K562 (cell line): Measurements from ENCODE around the gene ITPR2. TPM values are rescaled to one million over a fixed set of nuclear protein-coding genes. Genes with fewer than 3 reads are reported as not detected.
A peak's percentile ranks its signal among the peaks of the same experiment; 100 is the strongest.

Experiments used
- ARHGAP35 ChIP-seq: fragments of 450-650 bp; IDR thresholded peaks from 2 replicates; pipeline ENCODE4 v1.6.1; 2018; ENCODE audit not compliant: partially characterized antibody
- CBX3 ChIP-seq, 2 experiments: IDR thresholded peaks; 1 replicate in 1 of 2; 2 replicates in 1 of 2; pipeline ENCODE4 v1.6.1; 2012; ENCODE audit warnings: inconsistent platforms in 2 of 2, low read length in 2 of 2, borderline replicate concordance in 1 of 2, control low read depth in 1 of 2
- CREM ChIP-seq: IDR thresholded peaks from 2 replicates; pipeline ENCODE4 v1.6.1; 2014; ENCODE audit warnings: antibody characterized with exemption, low read depth
- FOXM1 ChIP-seq, 2 experiments: fragments of 450-650 bp in 1 of 2; sonication (generic) in 1 of 2; formaldehyde crosslinking in 1 of 2; IDR thresholded peaks; 2 replicates each; pipeline versions ENCODE4 v1.6.1 to v1.9.0; 2017 to 2022; ENCODE audit warnings: low read depth in 2 of 2, mild to moderate bottlenecking in 2 of 2, missing genetic modification reagents in 1 of 2, moderate library complexity in 1 of 2
- NR1H2 ChIP-seq: sonication (generic); formaldehyde crosslinking; IDR thresholded peaks from 2 replicates; pipeline ENCODE4 v1.4.0; 2020; ENCODE audit warnings: mild to moderate bottlenecking, missing genetic modification reagents
- PCBP1 ChIP-seq: fragments of 200-400 bp; formaldehyde crosslinking; IDR thresholded peaks from 2 replicates; pipeline ENCODE4 v1.6.1; 2018; ENCODE audit warnings: mild to moderate bottlenecking, low read depth, low read length; ENCODE audit not compliant: poor library complexity, severe bottlenecking
- PHB2 ChIP-seq: fragments of 450-650 bp; IDR thresholded peaks from 2 replicates; pipeline ENCODE4 v1.6.1; 2017; ENCODE audit warnings: low read depth
- RBM25 ChIP-seq: fragments of 200-400 bp; formaldehyde crosslinking; IDR thresholded peaks from 2 replicates; pipeline ENCODE4 v1.6.1; 2018; ENCODE audit warnings: low read length, low read depth, moderate library complexity; ENCODE audit not compliant: severe bottlenecking
- SIN3A ChIP-seq, 2 experiments: fragments of 150-350 bp in 1 of 2; IDR thresholded peaks; 2 replicates each; pipeline ENCODE4 v1.6.1; 2011 to 2016; ENCODE audit warnings: borderline replicate concordance in 2 of 2, low read depth in 2 of 2, low read length in 2 of 2, mild to moderate bottlenecking in 2 of 2, moderate library complexity in 2 of 2; ENCODE audit not compliant: control insufficient read depth in 1 of 2
- SLC30A9 ChIP-seq: fragments of 250-450 bp; sonication (Bioruptor Pico); IDR thresholded peaks from 2 replicates; pipeline ENCODE4 v1.8.0; 2022; ENCODE audit warnings: mild to moderate bottlenecking, moderate library complexity
- SMAD4 ChIP-seq: fragments of 250-450 bp; sonication (Bioruptor Pico); conservative IDR thresholded peaks from 2 replicates; pipeline ENCODE4 v1.8.0; 2021; ENCODE audit warnings: inconsistent platforms, mild to moderate bottlenecking, moderate library complexity
- SP1 ChIP-seq: sonication (generic); formaldehyde crosslinking; IDR thresholded peaks from 2 replicates; pipeline ENCODE4 v1.8.1; 2022; ENCODE audit warnings: mild to moderate bottlenecking, missing genetic modification reagents
- TFAM ChIP-seq: fragments of 250-450 bp; sonication (Bioruptor Pico); conservative IDR thresholded peaks from 2 replicates; pipeline ENCODE4 v1.5.0; 2021; ENCODE audit warnings: mild to moderate bottlenecking, moderate library complexity
- U2AF1 ChIP-seq: fragments of 200-400 bp; formaldehyde crosslinking; optimal IDR thresholded peaks from 2 replicates; pipeline ENCODE3; 2017; ENCODE audit warnings: mild to moderate bottlenecking, low read depth, low read length, moderate library complexity
- ZBTB7A ChIP-seq: IDR thresholded peaks from 2 replicates; pipeline ENCODE4 v1.6.1; 2011; ENCODE audit warnings: low read depth, mild to moderate bottlenecking, low read length, moderate library complexity, borderline replicate concordance; ENCODE audit not compliant: control insufficient read depth
- ZFP1 ChIP-seq: fragments of 450-650 bp; formaldehyde crosslinking; IDR thresholded peaks from 2 replicates; pipeline ENCODE4 v1.4.0; 2020; ENCODE audit warnings: mild to moderate bottlenecking, mixed read lengths
- ZNF551 ChIP-seq: fragments of 250-450 bp; sonication (Bioruptor Pico); IDR thresholded peaks from 2 replicates; pipeline ENCODE4 v1.5.0; 2021; ENCODE audit warnings: mild to moderate bottlenecking, moderate library complexity
- polyA plus RNA-seq, 8 experiments: library from polyadenylated mRNA; depleted of rRNA in 4 of 8; stranded (reverse) in 5 of 8; unstranded in 3 of 8; fragments of >200 nt; fragmentation: Nextera tagmentation in 2 of 8; fragmentation: Illumina TruSeq in 1 of 8; extraction: Ambion mirVana in 2 of 8; extraction: Trizol in 1 of 8; gene quantifications; 2 replicates each; pipeline versions ENCODE4 v1.2.1 to v1.2.3, GENCODE V29; 2011 to 2014; ENCODE audit warnings: inconsistent platforms in 1 of 8, missing spikeins in 1 of 8
- total RNA-seq, 7 experiments: library from RNA; depleted of rRNA in 6 of 7; stranded (reverse); fragments of >200 nt in 6 of 7; fragmentation: Illumina TruSeq in 2 of 7; extraction: Trizol in 2 of 7; gene quantifications; 2 replicates each; pipeline versions ENCODE4 v1.2.1 to v1.2.3, GENCODE V29; 2011 to 2021; ENCODE audit warnings: low replicate concordance in 1 of 7
- TF ChIP-seq, protein P1 (sequence below), 2 experiments: fragments of 250-450 bp in 1 of 2; fragments of 450-650 bp in 1 of 2; sonication (Bioruptor Pico) in 1 of 2; IDR thresholded peaks; 2 replicates each; pipeline versions ENCODE4 v1.6.1 to v1.8.0; 2016 to 2021; ENCODE audit warnings: mild to moderate bottlenecking in 2 of 2, moderate library complexity in 2 of 2, missing compliant biosample characterization in 1 of 2, missing genetic modification characterization in 1 of 2
- TF ChIP-seq, protein P2 (sequence below): fragments of 250-450 bp; sonication (Bioruptor Pico); IDR thresholded peaks from 2 replicates; pipeline ENCODE4 v1.8.0; 2021; ENCODE audit warnings: moderate library complexity, mild to moderate bottlenecking, inconsistent platforms
- TF ChIP-seq, protein P3 (sequence below): fragments of 250-450 bp; sonication (Bioruptor Pico); IDR thresholded peaks from 2 replicates; pipeline ENCODE4 v1.4.0; 2020
- TF ChIP-seq, protein P4 (sequence below): fragments of 200-800 bp; sonication (Bioruptor generic); IDR thresholded peaks from 2 replicates; pipeline ENCODE4 v1.6.1; 2017; ENCODE audit warnings: missing genetic modification characterization, missing compliant biosample characterization
- TF ChIP-seq, protein P5 (sequence below): fragments of 450-650 bp; formaldehyde crosslinking; IDR thresholded peaks from 2 replicates; pipeline ENCODE4 v1.4.0; 2020; ENCODE audit warnings: mild to moderate bottlenecking, moderate library complexity

ITPR2 gene
- total and polyA plus RNA-seq, 9 of the 15 experiments (the other 6 are each of a cell fraction or from before 2014, with no cell fraction given) = 0.21 to 3.3 (median 0.95) TPM

DNA sequence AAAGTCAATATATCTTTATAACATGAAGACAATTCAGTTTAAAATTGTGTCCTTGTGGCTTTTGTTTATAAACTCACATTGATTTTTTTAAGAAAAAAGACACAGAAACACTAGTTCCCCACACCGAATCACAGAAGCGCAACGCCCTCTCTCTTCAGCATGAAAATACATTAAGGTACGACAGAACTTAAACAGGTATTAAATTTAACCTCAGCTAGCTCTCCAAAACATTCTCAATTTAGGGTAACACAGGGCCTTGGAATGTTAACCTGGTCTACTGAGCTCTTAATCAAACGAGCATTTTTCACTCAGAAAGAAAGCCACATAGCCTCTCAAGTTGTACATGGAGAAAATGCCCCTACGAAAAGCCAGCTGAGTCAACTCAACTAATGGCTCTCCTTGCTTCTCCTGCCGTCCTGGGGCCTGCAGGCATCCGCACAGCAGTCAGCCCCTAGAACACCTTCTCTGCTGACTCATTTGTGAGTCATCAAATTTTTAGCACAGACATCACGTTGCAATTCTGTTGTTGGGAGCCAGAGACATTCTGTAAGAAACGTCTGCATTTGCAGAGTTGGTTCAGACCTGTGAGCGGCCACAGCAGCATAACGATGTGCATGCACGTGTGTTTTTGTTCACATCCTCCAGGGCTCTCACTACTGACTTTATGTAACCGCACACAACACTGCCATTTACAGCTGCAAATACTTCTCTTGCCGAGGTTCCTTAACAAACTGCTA, 141.6 kb downstream of the ITPR2 start (continued):
- TF ChIP-seq, protein P1, sequence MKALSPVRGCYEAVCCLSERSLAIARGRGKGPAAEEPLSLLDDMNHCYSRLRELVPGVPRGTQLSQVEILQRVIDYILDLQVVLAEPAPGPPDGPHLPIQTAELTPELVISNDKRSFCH (CRISPR knock-in tag; IDR thresholded peaks at IDR 0.05) = no peak
- TF ChIP-seq, protein P1 (tag; IDR thresholded peaks at IDR 0.05) = no peak
- TF ChIP-seq, protein P2, sequence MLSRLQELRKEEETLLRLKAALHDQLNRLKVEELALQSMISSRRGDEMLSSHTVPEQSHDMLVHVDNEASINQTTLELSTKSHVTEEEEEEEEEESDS (CRISPR knock-in tag) = no peak
- TF ChIP-seq FOXM1 (IDR thresholded peaks at IDR 0.05; ENCODE audit: low read depth) (no peak), FOXM1 (CRISPR knock-in tag; IDR thresholded peaks at IDR 0.05; ENCODE audit: low read depth) (no peak), SLC30A9 (no peak), U2AF1 (no peak), ARHGAP35 (no peak), CBX3 (IDR thresholded peaks at IDR 0.05; ENCODE audit: borderline replicate concordance in 1 of 2, low read length in 2 of 2) (peak in 1 of 2 experiments; percentile 78; a peak in 2 of 3 replicates), SP1 (no peak), SIN3A (IDR thresholded peaks at IDR 0.05; ENCODE audit: borderline replicate concordance in 2 of 2, control insufficient read depth in 1 of 2, low read depth in 2 of 2, low read length in 2 of 2) (no peak), ZNF551 (CRISPR knock-in tag) (no peak), SMAD4 (CRISPR knock-in tag) (peak; percentile 90; the same call in 1 of the 2 replicates), PHB2 (no peak), PCBP1 (no peak), TFAM (CRISPR knock-in tag) (no peak), RBM25 (no peak), ZFP1 (CRISPR knock-in tag) (no peak), NR1H2 (CRISPR knock-in tag) (no peak), CREM (peak; percentile 47), ZBTB7A (no peak)
- TF ChIP-seq, protein P3, sequence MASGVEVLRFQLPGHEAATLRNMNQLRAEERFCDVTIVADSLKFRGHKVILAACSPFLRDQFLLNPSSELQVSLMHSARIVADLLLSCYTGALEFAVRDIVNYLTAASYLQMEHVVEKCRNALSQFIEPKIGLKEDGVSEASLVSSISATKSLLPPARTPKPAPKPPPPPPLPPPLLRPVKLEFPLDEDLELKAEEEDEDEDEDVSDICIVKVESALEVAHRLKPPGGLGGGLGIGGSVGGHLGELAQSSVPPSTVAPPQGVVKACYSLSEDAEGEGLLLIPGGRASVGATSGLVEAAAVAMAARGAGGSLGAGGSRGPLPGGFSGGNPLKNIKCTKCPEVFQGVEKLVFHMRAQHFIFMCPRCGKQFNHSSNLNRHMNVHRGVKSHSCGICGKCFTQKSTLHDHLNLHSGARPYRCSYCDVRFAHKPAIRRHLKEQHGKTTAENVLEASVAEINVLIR = no peak
- TF ChIP-seq, protein P4, sequence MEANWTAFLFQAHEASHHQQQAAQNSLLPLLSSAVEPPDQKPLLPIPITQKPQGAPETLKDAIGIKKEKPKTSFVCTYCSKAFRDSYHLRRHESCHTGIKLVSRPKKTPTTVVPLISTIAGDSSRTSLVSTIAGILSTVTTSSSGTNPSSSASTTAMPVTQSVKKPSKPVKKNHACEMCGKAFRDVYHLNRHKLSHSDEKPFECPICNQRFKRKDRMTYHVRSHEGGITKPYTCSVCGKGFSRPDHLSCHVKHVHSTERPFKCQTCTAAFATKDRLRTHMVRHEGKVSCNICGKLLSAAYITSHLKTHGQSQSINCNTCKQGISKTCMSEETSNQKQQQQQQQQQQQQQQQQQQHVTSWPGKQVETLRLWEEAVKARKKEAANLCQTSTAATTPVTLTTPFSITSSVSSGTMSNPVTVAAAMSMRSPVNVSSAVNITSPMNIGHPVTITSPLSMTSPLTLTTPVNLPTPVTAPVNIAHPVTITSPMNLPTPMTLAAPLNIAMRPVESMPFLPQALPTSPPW (CRISPR knock-in tag) = no peak
- TF ChIP-seq, protein P5, sequence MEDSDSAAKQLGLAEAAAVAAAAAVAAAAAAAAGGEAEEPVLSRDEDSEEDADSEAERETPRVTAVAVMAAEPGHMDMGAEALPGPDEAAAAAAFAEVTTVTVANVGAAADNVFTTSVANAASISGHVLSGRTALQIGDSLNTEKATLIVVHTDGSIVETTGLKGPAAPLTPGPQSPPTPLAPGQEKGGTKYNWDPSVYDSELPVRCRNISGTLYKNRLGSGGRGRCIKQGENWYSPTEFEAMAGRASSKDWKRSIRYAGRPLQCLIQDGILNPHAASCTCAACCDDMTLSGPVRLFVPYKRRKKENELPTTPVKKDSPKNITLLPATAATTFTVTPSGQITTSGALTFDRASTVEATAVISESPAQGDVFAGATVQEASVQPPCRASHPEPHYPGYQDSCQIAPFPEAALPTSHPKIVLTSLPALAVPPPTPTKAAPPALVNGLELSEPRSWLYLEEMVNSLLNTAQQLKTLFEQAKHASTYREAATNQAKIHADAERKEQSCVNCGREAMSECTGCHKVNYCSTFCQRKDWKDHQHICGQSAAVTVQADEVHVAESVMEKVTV (CRISPR knock-in tag) = 0 out of 2 replicates have a peak, but pooled peaks have one; percentile 9
